Renal cortex interstitium (tissue), 15 donors: ENCODE measurements around the gene NSMF. TPM values are rescaled to one million over a fixed set of nuclear protein-coding genes. Genes with fewer than 3 reads are reported as not detected.
A peak's percentile ranks its signal among the peaks of the same experiment; 100 is the strongest.

Experiments
- DNase-seq, 11 donors: peaks; one replicate each; pipeline ENCODE4 v3.0.0-alpha.2; 2013; ENCODE audit warnings: low read depth in 9 of 11, low spot score in 4 of 11; ENCODE audit errors: extremely low read depth in 1 of 11
- long read RNA-seq, 16 experiments: transcript quantifications; one replicate each; lab custom pipeline, GENCODE V29; 2026
- polyA plus RNA-seq, 3 donors: library from polyadenylated mRNA; unstranded; fragments of 120-200 nt; gene quantifications; one replicate each; pipeline ENCODE4 v1.2.1, GENCODE V29; 2013; ENCODE audit not compliant: insufficient read length in 3 of 3

NSMF gene, protein sequence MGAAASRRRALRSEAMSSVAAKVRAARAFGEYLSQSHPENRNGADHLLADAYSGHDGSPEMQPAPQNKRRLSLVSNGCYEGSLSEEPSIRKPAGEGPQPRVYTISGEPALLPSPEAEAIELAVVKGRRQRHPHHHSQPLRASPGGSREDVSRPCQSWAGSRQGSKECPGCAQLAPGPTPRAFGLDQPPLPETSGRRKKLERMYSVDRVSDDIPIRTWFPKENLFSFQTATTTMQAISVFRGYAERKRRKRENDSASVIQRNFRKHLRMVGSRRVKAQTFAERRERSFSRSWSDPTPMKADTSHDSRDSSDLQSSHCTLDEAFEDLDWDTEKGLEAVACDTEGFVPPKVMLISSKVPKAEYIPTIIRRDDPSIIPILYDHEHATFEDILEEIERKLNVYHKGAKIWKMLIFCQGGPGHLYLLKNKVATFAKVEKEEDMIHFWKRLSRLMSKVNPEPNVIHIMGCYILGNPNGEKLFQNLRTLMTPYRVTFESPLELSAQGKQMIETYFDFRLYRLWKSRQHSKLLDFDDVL
- 10 to 100 TPM; 52.9 to 57.8 (median 56.5) TPM for polyA plus RNA-seq
- long read RNA-seq, donor 1, partial matches to known transcripts, result 0 of 5 reads
- long read RNA-seq, donor 1, other reads (novel, unspliced or antisense), result 0 of 5 reads
- long read RNA-seq, donor 2, transcript NSMF-201 (15 exons, 2,981 nt), result major isoform, 8 of 10 reads
- long read RNA-seq, donor 2, partial matches to known transcripts, result 0 of 10 reads
- long read RNA-seq, donor 2, other reads (novel, unspliced or antisense), result 0 of 10 reads
- long read RNA-seq, donor 3, partial matches to known transcripts, result 11 of 15 reads
- long read RNA-seq, donor 3, other reads (novel, unspliced or antisense), result 0 of 15 reads
- long read RNA-seq, donor 4, partial matches to known transcripts, result 28 of 30 reads
- long read RNA-seq, donor 4, other reads (novel, unspliced or antisense), result 0 of 30 reads
- long read RNA-seq, donor 5, result 0 reads
- long read RNA-seq, donor 6, transcript NSMF-201 (15 exons, 2,981 nt), result major isoform, 7 of 12 reads
- long read RNA-seq, donor 6, partial matches to known transcripts, result 5 of 12 reads
- long read RNA-seq, donor 6, other reads (novel, unspliced or antisense), result 0 of 12 reads
- long read RNA-seq, donor 7, transcript NSMF-201 (15 exons, 2,981 nt), result major isoform, 5 of 8 reads
- long read RNA-seq, donor 7, partial matches to known transcripts, result 0 of 8 reads
- long read RNA-seq, donor 7, other reads (novel, unspliced or antisense), result 0 of 8 reads
- long read RNA-seq, donor 8, transcript NSMF-201 (15 exons, 2,981 nt), result major isoform, 13 of 41 reads
- long read RNA-seq, donor 8, partial matches to known transcripts, result 27 of 41 reads
- long read RNA-seq, donor 8, other reads (novel, unspliced or antisense), result 0 of 41 reads
- long read RNA-seq, donor 9, transcript NSMF-201 (15 exons, 2,981 nt), result major isoform, 7 of 37 reads
- long read RNA-seq, donor 9, partial matches to known transcripts, result 29 of 37 reads
- long read RNA-seq, donor 9, other reads (novel, unspliced or antisense), result 0 of 37 reads
- long read RNA-seq, donor 10, partial matches to known transcripts, result 21 of 22 reads
- long read RNA-seq, donor 10, other reads (novel, unspliced or antisense), result 0 of 22 reads
- long read RNA-seq, donor 11, transcript NSMF-201 (15 exons, 2,981 nt), result major isoform, 6 of 34 reads
- long read RNA-seq, donor 11, partial matches to known transcripts, result 27 of 34 reads
- long read RNA-seq, donor 11, other reads (novel, unspliced or antisense), result 0 of 34 reads
- long read RNA-seq, donor 12, result 0 reads
- long read RNA-seq, donor 13, result 0 reads
- long read RNA-seq, donor 14, partial matches to known transcripts, result 6 of 11 reads
- long read RNA-seq, donor 14, other reads (novel, unspliced or antisense), result 0 of 11 reads
- long read RNA-seq, donor 15, partial matches to known transcripts, result 0 of 1 reads
- long read RNA-seq, donor 15, other reads (novel, unspliced or antisense), result 0 of 1 reads
- long read RNA-seq, donor 16, transcript NSMF-201 (15 exons, 2,981 nt), result major isoform, 8 of 70 reads
- long read RNA-seq, donor 16, partial matches to known transcripts, result 59 of 70 reads
- long read RNA-seq, donor 16, other reads (novel, unspliced or antisense), result 0 of 70 reads

DNA sequence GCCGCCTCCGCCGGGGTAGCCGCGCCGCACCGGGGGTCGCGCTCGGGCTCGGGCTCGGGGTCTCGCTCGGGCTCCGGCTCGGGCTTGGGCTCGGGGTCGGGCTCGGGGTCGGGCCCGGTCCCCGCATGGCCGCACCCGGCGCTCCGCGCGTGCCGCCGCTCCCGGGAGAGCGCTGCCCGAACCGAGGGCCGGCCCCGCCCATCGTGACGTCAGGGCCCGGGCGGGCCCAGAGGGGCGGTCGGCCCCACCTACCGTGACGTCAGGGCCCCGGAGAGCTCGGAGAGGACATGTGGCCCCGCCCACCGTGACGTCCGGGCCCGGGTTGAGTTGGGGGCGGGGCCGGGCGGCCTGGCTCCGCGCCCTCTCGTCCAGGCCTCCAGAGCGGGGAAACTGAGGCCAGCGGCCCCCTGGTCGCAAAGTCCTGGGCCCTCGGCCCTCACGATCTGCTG, at the start of gene NSMF:
NSMF (minus strand) TSS at position 183 of the 449 bp plus-strand sequence. CDS start 232 bp downstream, outside the sequence.
- DNase-seq, result peak; percentile 81 to 94 (median 87)

DNA sequence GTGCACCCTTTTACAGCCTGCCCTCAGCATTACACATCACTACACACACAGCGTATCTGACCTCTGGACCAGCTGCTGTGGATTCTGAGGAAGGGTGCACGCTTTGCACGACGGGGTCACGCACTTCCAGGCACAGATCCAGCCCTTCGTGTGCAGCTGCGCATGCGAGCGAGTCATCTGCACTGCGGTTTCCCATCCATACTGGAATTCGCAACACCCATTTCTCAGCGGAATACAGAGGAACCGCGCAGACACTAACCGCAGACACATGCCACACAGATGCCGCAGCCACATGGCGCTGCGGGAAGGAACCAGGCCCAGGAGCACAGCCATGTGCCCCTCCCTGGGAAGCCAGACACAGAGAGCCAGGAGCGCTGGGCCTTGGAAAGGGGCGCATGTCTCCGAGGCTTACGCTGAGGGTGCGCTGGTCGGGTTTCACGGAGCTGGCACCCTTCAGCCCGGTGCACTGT, 47.6 kb upstream of the NSMF start:
- DNase-seq, result no peak

GRCh38 chr9:137506274-137506673, 47.1 kb upstream of the NSMF start:
- no peak for DNase-seq

DNA sequence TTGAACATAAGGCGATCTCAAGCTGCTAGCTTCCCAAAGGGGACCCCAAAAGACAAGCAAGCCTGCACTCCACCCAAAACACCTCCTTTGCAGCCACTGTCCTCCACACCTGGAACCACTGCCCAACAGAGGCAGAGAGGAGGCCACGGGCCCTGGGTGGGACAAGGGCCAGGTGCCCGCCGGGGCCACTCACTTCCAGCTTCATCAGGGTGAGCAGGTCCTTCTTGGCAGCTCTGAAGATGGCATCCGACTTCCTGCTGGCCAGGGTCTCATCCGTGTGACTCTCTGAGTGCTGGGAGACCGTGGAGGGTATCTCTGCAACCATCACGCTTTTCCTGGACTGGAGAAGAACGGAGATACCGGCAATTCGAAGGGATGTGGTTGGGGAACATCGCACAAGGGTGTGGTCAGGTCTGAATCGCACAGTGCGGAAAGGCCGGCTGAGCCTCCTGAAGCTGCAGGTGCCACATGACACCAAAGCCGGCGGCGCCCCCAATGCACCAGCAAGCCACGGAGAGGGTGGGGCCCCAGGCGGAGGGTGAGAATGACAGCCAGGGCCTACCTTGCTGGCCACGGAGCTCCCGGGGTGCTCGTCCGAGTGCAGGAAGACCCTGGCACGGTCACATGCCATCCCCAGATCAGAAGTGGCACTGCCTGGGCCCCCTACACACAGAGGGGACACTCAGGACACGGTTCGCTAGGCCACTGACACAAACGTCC, 46.4 kb upstream of the NSMF start:
- DNase-seq, result no peak

DNA sequence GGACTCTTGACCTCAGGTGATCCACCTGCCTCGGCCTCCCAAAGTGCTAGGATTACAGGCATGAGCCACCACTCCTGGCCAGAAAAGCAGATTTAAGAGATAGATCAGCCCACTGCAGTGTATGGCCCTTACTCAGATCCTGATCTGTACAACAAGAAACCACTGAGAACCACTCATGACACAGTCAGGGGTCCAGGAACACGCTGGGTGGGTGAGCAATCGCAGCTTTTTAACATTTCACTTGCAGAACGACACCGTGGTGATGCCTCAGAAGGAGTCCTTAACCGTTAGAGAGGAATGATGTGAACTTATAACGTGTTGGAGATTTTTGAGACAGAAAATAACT, 45.3 kb upstream of the NSMF start:
- DNase-seq, result no peak

- DNase-seq, result no peak
Observed at GRCh38 chr9:137502008-137502911, 43.1 kb upstream of the NSMF start.

GRCh38 chr9:137501457-137501856, 42.3 kb upstream of the NSMF start:
- DNase-seq, result no peak

- no peak for DNase-seq
Observed at GRCh38 chr9:137500666-137501397, 41.7 kb upstream of the NSMF start.

DNA sequence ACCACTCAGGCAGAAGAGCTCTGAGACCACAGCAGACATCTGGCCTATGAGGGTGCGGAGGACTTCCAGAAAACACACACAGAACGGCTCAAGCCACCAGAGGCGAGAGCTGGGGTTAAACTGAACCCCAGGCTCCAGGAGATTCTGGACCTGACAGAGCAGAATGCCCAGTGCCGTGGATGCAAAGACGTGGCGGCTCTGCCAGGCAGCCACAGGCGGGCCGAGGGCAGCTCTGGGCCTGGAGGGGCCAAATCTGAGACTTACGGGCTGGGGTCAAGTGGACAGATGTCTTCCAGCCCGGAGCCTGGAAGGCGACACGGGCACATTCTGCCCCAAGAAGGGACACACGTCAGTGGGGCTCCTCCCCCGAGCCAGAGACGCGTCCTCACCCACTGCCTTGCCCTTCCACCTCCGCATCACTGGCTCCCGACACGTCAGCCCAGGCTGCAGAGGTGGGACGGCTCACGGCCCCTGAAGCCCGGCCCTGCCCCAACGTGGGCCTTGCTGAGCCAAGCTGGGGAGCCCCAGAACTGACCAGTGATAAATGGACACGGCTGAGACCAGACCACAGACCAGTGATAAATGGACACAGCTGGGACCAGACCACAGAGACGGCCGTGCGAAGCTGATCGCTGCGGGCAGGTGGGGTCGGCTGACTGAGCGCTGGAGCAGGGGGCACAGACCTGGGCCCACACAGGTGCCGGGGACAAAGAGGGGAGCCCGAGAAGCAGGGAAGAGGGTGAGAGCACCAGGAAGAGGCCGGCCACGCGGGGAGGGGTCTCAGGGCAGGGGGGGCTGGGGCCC, 40.9 kb upstream of the NSMF start:
- no peak for DNase-seq

GRCh38 chr9:137499416-137499815, 40.3 kb upstream of the NSMF start:
- DNase-seq, result no peak

DNA sequence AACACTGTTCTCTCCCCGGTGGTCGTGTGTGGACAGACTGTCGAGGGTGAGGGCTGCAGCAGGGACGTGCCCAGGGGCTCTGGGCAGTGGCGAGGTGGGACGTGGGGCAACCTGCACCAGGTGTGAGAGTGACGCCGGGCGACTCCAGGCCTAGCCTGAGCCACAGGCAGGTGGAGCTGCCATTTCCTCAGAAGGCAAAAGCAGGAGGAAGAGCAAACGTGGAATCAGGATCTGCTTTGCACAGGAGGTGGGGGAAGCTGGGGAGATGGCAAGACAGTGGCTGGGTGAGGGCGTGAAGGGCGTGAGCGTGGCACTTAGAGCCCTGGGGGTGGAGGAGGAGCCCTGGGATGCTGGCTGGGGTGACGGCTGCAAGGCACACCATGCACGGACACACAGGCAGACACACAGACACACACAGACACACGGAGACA, 39.6 kb upstream of the NSMF start:
- no peak for DNase-seq

DNA sequence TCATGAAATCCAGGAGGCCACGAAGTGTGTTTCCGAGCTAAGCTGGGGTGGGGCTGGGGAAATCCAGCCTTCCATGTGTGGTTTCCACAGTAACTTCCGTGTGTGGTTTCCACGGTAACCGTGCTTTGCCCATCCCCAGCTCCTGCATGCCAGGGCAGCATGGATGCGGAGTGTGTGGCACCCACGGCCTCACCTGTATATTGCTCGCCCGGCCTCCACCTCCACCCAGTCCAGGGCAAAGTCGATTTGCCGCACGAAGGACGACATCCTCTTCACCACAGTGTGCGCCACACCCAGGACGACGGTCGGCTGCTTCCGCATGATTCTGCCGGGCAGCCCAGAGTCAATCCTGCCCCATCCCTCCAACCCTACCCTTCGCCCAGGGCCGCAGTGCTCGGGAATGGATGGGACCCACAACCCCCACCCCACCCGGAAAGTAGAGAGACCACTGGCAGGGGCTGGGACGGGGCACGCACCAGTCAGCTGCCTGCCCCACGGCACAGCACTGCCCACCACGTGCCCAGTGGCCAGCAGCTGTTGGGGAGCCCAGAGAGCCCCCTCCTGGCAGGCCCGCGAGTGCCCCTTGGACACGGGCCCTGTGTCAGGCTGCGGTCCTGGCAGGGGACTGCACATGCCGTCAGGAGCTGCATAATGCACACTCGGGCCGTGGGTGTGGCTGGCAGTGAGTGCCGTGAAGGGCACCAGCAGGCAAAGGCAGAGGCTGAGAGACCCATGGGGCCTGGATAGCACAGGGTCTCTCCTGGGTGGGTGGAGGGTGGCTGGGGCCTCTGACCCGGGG, 39.0 kb upstream of the NSMF start:
- DNase-seq, result no peak

DNA sequence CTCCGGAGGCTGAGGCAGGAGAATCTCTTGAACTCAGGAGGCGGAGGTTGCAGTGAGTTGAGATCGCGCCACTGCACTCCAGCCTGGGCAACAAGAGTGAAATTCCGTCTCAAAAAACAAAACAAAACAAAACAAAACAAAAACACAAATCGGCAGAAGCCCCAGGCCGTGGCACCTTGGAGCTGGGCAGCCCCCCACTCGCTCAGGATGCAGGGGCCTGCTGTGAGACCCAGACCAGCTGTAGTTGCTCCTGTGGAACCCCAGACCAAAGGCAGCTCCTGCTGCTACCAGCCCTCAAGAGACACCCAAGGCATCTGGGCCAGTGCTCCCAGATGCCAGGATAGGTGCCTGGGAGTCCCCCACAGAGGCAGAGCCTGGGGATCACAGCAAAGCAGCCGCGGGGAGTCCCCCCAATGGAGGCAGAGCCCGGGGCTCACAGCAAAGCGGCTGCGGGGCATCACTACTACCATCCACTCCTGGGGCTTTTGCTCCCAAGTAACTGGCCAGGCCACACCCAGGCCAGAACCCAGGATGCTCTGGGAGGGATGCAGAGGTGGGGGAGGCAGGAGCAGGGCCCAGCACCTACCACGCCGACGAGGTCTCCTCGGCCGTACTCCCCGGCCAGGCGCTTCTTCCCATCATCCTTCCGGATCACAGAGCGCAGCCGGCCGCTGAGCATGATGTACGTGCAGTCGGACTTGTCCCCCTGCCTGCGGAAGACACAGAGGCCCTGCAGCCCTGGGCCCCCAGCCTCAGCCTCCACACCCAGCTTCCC, 37.7 kb upstream of the NSMF start:
- no peak for DNase-seq
